Caco-2 (cell line): ENCODE data around the gene CDH1. TPM values are rescaled to one million over a fixed set of nuclear protein-coding genes. Genes with fewer than 3 reads are reported as not detected.
"Not testable (repeated sequence)": the region's sequence is repeated elsewhere in the genome, so short reads cannot be mapped to it uniquely, and the experiment has no call there.

Experiments used
- BruUV-seq: library from RNA; stranded (reverse); fragments of 400-500 nt; replicated peaks from 2 replicates; lab custom pipeline; 2021; lab: Mats Ljungman, UMichigan
- CTCF ChIA-PET: fragments of 300-600 bp; sonication (Branson Sonifier 250); formaldehyde crosslinking; loops from one replicate; lab custom pipeline; 2022; ENCODE audit warnings: antibody characterized with exemption; lab: Charles Lee
- POLR2A ChIA-PET: fragments of 300-600 bp; sonication (Branson Sonifier 250); formaldehyde crosslinking; loops from one replicate; lab custom pipeline; 2022; ENCODE audit warnings: antibody characterized with exemption; lab: Charles Lee
- DNase-seq, 2 experiments: peaks; one replicate each; pipeline versions ENCODE4 v3.0.0 to v3.0.0-alpha.2; 2020 to 2022
- H3K27me3 ChIP-seq: replicated peaks from 2 replicates; pipeline ENCODE4 v1.6.0; 2011; ENCODE audit warnings: low read length; ENCODE audit not compliant: control insufficient read depth, insufficient read depth
- H3K36me3 ChIP-seq: 2 replicates; pipeline ENCODE4 v1.5.1; 2011; ENCODE audit warnings: low read length; ENCODE audit not compliant: control insufficient read depth, insufficient read depth
- H3K4me1 ChIP-seq: fragments of 250-450 bp; sonication (Bioruptor Pico); 2 replicates; pipeline ENCODE4 v1.5.1; 2020; ENCODE audit warnings: mild to moderate bottlenecking
- H3K4me3 ChIP-seq: 2 replicates; pipeline ENCODE4 v1.5.1; 2011; ENCODE audit warnings: low read depth, mild to moderate bottlenecking, control low read depth, low read length
- H3K9me3 ChIP-seq: fragments of 250-450 bp; sonication (Bioruptor Pico); 2 replicates; pipeline ENCODE4 v1.5.1; 2020; ENCODE audit warnings: mild to moderate bottlenecking, moderate library complexity
- H3K27ac Mint-ChIP-seq: one replicate; pipeline ENCODE4 v1.8.0; 2022; ENCODE audit warnings: mixed read lengths; ENCODE audit not compliant: unreplicated experiment
- H3K27me3 Mint-ChIP-seq: one replicate; pipeline ENCODE4 v1.8.0; 2022; ENCODE audit warnings: mixed read lengths; ENCODE audit not compliant: insufficient read depth, unreplicated experiment
- H3K36me3 Mint-ChIP-seq: one replicate; pipeline ENCODE4 v1.8.0; 2022; ENCODE audit warnings: mild to moderate bottlenecking, mixed read lengths; ENCODE audit not compliant: insufficient read depth, unreplicated experiment
- H3K4me1 Mint-ChIP-seq: one replicate; pipeline ENCODE4 v1.8.0; 2022; ENCODE audit warnings: low read depth, mixed read lengths; ENCODE audit not compliant: unreplicated experiment
- H3K4me3 Mint-ChIP-seq: one replicate; pipeline ENCODE4 v1.8.0; 2022; ENCODE audit warnings: mild to moderate bottlenecking, moderate library complexity, mixed read lengths; ENCODE audit not compliant: unreplicated experiment
- H3K9me3 Mint-ChIP-seq: one replicate; pipeline ENCODE4 v1.8.0; 2022; ENCODE audit warnings: mixed read lengths; ENCODE audit not compliant: unreplicated experiment
- CTCF ChIP-seq, 2 experiments: fragments of 200-600 bp in 1 of 2; IDR thresholded peaks; 1 replicate in 1 of 2; 2 replicates in 1 of 2; pipeline versions ENCODE4 v1.5.1 to v1.8.0; 2011 to 2022; ENCODE audit warnings: antibody characterized with exemption in 1 of 2, control low read depth in 1 of 2, inconsistent platforms in 1 of 2, low read depth in 1 of 2, low read length in 1 of 2, mild to moderate bottlenecking in 1 of 2, moderate library complexity in 1 of 2; ENCODE audit not compliant: insufficient read depth in 1 of 2, severe bottlenecking in 1 of 2, unreplicated experiment in 1 of 2
- intact Hi-C: fragments of 100-400 bp; cut with micrococcal nuclease; formaldehyde crosslinking; loops from one replicate; pipeline ENCODE4 v1.10.0; 2022; ENCODE audit not compliant: unreplicated experiment
- total RNA-seq: library from RNA; stranded (reverse); gene quantifications from 2 replicates; pipeline ENCODE4 v1.2.3, GENCODE V29; 2022

Gene CDH1
- total RNA-seq, 1 experiment from 2014 or later: 783 TPM

DNA sequence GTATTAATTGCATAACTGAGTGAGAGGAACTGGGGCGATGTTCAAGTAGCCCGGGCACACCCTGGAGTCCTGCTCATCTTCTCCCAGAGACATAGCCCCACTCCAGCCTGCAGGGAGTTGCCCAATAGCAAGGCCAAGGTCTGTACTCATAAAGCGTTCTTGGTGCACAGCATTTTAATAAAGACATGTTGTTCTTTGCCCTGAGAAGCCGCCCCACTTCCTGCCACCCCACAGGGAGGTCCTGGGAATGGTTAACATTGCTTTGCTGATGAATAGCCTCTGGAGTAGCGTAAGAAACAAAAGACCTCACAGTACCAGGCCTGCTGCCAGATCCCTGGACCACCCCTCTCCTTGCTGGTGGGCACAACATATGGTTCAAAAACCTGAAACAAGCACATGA, 21.6 kb upstream of the CDH1 start:
- no TSS peak for BruUV-seq
- no peaks in the 10 kb centered on the region for H3K27me3 ChIP-seq
- peaks cover 7% of the 10 kb centered on the region; the same call in 1 of the 2 replicates for H3K9me3 ChIP-seq
- Mint-ChIP-seq H3K4me1 (peaks cover 12% of the 10 kb centered on the region), H3K36me3 (peaks cover 4% of the 10 kb centered on the region), H3K27me3 (no peaks in the 10 kb centered on the region), H3K9me3 (no peaks in the 10 kb centered on the region), H3K27ac (no peak overlapping the region), H3K4me3 (no peak overlapping the region)
- TF ChIP-seq CTCF (IDR thresholded peaks at IDR 0.05; ENCODE audit: insufficient read depth in 1 of 2, low read depth in 1 of 2, low read length in 1 of 2, severe bottlenecking in 1 of 2, unreplicated experiment in 1 of 2): no peak
- intact Hi-C loops: no loop called here
- no peaks in the 10 kb centered on the region for H3K36me3 ChIP-seq
- CTCF ChIA-PET: no interaction called here
- no peak overlapping the region for H3K4me3 ChIP-seq
- peaks cover 6% of the 10 kb centered on the region for H3K4me1 ChIP-seq
- no peak for DNase-seq
- POLR2A ChIA-PET: no interaction called here

GRCh38 chr16:68716516-68716915, 20.6 kb upstream of the CDH1 start:
- H3K4me1 Mint-ChIP-seq, H3K36me3 Mint-ChIP-seq, H3K27me3 ChIP-seq, H3K27me3 Mint-ChIP-seq, H3K36me3 ChIP-seq, H3K4me1 ChIP-seq, intact Hi-C loops, H3K4me3 ChIP-seq, H3K9me3 ChIP-seq, H3K9me3 Mint-ChIP-seq, BruUV-seq, DNase-seq, H3K27ac Mint-ChIP-seq, H3K4me3 Mint-ChIP-seq: not testable (repeated sequence)
- ChIA-PET POLR2A (interaction anchor here (0.6 kb wide), 1 partner anchor 11 kb away, joined by 5 read pairs; no protein-coding TSS in a partner anchor), CTCF (interaction anchor here (0.5 to 1.2 kb wide), 4 partner anchors 10 to 704 kb away, joined by 3 to 4 read pairs (median 4); partner anchors contain the start of gene CDH1)

- ChIA-PET POLR2A (no interaction called here), CTCF (interaction anchor here (0.9 kb wide), 1 partner anchor 61 kb away, joined by 5 read pairs; no protein-coding TSS in a partner anchor)
- Mint-ChIP-seq H3K4me1 (no peaks in the 10 kb centered on the region), H3K27ac (no peak overlapping the region), H3K27me3 (no peaks in the 10 kb centered on the region), H3K4me3 (no peak overlapping the region), H3K9me3 (no peaks in the 10 kb centered on the region), H3K36me3 (no peaks in the 10 kb centered on the region)
- Histone ChIP-seq H3K9me3 (peaks cover 7% of the 10 kb centered on the region; the same call in 1 of the 2 replicates), H3K4me1 (peaks cover 20% of the 10 kb centered on the region), H3K4me3 (no peak overlapping the region), H3K36me3 (no peaks in the 10 kb centered on the region), H3K27me3 (no peaks in the 10 kb centered on the region)
- TF ChIP-seq CTCF (IDR thresholded peaks at IDR 0.05; ENCODE audit: insufficient read depth in 1 of 2, low read depth in 1 of 2, low read length in 1 of 2, severe bottlenecking in 1 of 2, unreplicated experiment in 1 of 2): no peak
- intact Hi-C loops: no loop called here
- DNase-seq: no peak
- no TSS peak for BruUV-seq
These were observed 19.4 kb upstream of the CDH1 start for GRCh38 chr16:68717684-68718083.
